Stimulated activated effector memory CD8-positive, alpha-beta T cell treated with anti-CD3 and anti-CD28 coated beads, Interleukin-12 subunit alpha, Interleukin-12 subunit beta, amount 100 ng/mL, for 72 hours (primary cell): Measurements from ENCODE around the gene MMP13.
"Not testable (repeated sequence)": the region's sequence is repeated elsewhere in the genome, so short reads cannot be mapped to it uniquely, and the experiment has no call there.

Experiments used
- ATAC-seq: fragments of 150-1000 bp; cut with Tn5 transposase; 2 replicates; pipeline ENCODE4 v1.10.0; 2021
- DNase-seq, 2 donors: peaks; one replicate each; pipeline ENCODE4 v3.0.0; 2021 to 2022; ENCODE audit warnings: low spot score in 2 of 2
- H3K27ac Mint-ChIP-seq: one replicate; pipeline ENCODE4 v1.8.0; 2022; ENCODE audit warnings: mild to moderate bottlenecking, mixed read lengths
- H3K36me3 Mint-ChIP-seq: one replicate; pipeline ENCODE4 v1.8.0; 2022; ENCODE audit warnings: mild to moderate bottlenecking, mixed read lengths
- H3K4me1 Mint-ChIP-seq: one replicate; pipeline ENCODE4 v1.8.0; 2022; ENCODE audit warnings: mixed read lengths
- H3K4me3 Mint-ChIP-seq: one replicate; pipeline ENCODE4 v1.8.0; 2022; ENCODE audit warnings: mild to moderate bottlenecking, mixed read lengths
- H3K9me3 Mint-ChIP-seq: one replicate; pipeline ENCODE4 v1.8.0; 2022; ENCODE audit warnings: mixed read lengths

Gene MMP13

DNA sequence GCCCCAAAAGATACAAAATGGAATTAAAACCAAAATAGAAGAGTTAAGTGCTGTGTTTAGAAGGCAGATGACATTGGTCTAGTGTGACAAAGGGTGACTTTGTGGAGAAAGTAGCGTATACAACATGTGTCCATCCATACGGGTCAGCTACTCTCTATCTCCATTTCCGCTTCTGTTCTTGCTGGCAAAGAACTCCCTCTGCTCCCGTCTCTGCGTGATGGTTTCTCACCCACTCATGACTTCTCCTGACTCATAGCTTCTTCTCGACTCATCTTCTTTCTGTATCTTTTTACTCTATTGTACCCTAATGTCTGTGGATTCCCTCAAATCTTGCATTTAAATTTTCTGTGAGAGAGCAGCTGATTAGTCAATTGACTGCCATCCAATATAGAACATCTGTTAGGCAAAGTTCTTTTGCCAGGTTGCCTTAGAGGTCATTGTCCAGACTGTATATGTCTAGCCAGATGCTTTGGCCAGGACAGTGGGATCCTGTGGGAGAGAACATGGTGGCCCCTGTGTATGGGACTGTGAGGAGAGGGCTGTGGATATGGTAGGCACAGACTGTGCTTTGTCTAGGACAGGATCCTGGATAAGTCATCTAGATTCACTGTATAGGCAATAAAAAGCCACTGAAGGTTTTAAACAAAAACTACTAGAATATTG, 28.4 kb downstream of the MMP13 start:
- Mint-ChIP-seq H3K9me3 (no peaks in the 10 kb centered on the region), H3K27ac (no peak overlapping the region), H3K4me3 (no peak overlapping the region), H3K4me1 (no peaks in the 10 kb centered on the region), H3K36me3 (no peaks in the 10 kb centered on the region)
- ATAC-seq = no peak
- DNase-seq = no peak

DNA sequence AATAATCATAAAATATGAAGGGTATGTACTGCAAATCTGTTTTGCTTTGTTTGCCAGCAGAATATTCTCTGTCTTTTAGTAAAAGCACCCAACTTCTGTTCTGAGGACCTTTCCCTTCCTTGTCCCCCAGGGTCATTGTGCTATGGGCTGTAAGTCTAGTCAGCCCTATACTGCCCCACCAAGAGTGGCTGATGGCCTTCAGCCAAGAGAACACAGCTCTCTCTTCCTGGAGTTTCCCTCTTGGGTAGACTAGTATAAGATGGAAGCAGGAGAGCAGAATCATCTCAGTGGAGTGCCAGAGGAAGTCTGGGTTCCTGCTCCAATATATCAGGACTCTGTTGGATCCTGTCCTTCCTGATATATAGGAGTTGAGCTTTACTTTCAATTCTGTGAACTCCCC, 29.0 kb downstream of the MMP13 start:
- H3K9me3 Mint-ChIP-seq = no peaks in the 10 kb centered on the region
- DNase-seq (no peak), ATAC-seq (no peak)
- no peak overlapping the region for H3K4me3 Mint-ChIP-seq
- no peaks in the 10 kb centered on the region for H3K36me3 Mint-ChIP-seq
- no peaks in the 10 kb centered on the region for H3K4me1 Mint-ChIP-seq
- H3K27ac Mint-ChIP-seq = no peak overlapping the region

DNA sequence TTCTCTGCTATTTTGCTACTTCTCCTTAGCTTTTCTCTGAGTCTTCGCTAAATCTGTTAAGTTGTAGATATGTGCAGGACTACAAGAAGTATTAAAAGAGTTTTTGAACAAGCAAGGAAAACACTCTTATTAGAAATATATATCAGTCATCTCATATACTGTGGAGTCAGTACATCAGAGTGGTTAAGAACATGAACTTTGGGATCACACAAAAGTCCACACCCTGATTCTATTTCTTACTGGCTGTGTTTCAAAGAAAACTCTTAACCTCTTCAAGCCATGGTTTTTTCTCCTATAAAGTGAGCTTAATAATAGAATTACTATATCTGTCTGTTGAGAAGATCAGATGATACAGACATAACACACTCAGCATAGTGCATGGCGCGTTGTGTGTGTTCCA, 29.5 kb downstream of the MMP13 start:
- H3K4me3 Mint-ChIP-seq = no peak overlapping the region
- ATAC-seq (no peak), DNase-seq (no peak)
- no peaks in the 10 kb centered on the region for H3K9me3 Mint-ChIP-seq
- H3K4me1 Mint-ChIP-seq = no peaks in the 10 kb centered on the region
- H3K36me3 Mint-ChIP-seq = no peaks in the 10 kb centered on the region
- H3K27ac Mint-ChIP-seq = no peak overlapping the region

GRCh38 chr11:102924851-102925380, 30.6 kb downstream of the MMP13 start:
- H3K9me3 Mint-ChIP-seq = no peaks in the 10 kb centered on the region
- DNase-seq (no peak), ATAC-seq (no peak)
- peaks cover 5% of the 10 kb centered on the region for H3K4me1 Mint-ChIP-seq
- no peaks in the 10 kb centered on the region for H3K36me3 Mint-ChIP-seq
- no peak overlapping the region for H3K27ac Mint-ChIP-seq
- no peak overlapping the region for H3K4me3 Mint-ChIP-seq

- Mint-ChIP-seq H3K4me1 (peaks cover 5% of the 10 kb centered on the region), H3K36me3 (no peaks in the 10 kb centered on the region), H3K27ac (no peak overlapping the region), H3K9me3 (no peaks in the 10 kb centered on the region), H3K4me3 (no peak overlapping the region)
- DNase-seq = no peak
- no peak for ATAC-seq
These were observed 33.8 kb downstream of the MMP13 start for GRCh38 chr11:102921587-102922220.

- no peak for DNase-seq
- no peak overlapping the region for H3K4me3 Mint-ChIP-seq
- peak; percentile 40 for ATAC-seq
- no peaks in the 10 kb centered on the region for H3K36me3 Mint-ChIP-seq
- H3K27ac Mint-ChIP-seq = no peak overlapping the region
- H3K9me3 Mint-ChIP-seq = no peaks in the 10 kb centered on the region
- peaks cover 5% of the 10 kb centered on the region for H3K4me1 Mint-ChIP-seq
These were observed 35.3 kb downstream of the MMP13 start for GRCh38 chr11:102920118-102920684.

GRCh38 chr11:102915044-102915375, 40.5 kb downstream of the MMP13 start:
- ATAC-seq (no peak), DNase-seq (no peak)
- no peaks in the 10 kb centered on the region for H3K36me3 Mint-ChIP-seq
- H3K4me3 Mint-ChIP-seq = no peak overlapping the region
- peaks cover under 1% of the 10 kb centered on the region for H3K4me1 Mint-ChIP-seq
- H3K9me3 Mint-ChIP-seq = no peaks in the 10 kb centered on the region
- no peak overlapping the region for H3K27ac Mint-ChIP-seq

DNA sequence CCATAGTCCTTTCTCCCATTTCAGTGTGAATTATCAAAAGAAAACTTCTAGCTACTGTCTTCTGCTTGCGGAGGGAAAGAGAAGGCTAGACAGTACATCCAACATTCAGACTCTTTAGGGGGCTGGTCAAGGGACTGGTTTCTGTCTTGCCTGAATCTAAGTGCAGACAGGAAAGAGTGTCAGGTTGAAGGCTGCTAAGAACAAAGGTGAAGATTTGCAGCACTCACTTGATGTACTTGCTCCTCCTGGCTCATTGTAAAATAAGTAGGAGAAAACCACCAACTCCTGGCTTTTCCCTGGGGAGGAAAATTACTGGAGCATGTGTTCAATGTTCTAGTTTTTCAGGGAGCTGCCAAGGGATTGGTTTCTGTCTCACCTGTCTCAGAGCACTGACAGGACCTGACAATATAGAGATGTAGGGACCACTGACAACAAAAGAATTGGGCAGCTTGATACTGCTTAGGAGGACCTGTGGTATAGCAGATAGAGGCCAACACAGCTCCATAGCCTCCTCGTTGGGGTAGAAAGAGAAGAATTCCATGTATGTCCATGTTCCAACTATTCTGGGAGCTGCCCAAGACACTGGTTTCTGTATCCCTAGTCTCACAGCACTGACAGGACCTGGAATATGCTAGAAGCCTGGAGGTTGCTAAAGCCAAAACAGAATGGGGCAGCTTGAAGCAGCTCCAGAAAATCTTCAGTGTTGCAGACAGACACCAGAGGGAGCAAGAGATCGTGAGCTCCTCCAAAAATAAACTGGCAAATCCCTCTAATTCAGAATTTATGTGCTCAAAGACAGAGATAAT, 41.1 kb downstream of the MMP13 start:
- ATAC-seq = peak; percentile 49
- Mint-ChIP-seq H3K27ac (no peak overlapping the region), H3K36me3 (no peaks in the 10 kb centered on the region), H3K9me3 (peaks cover under 1% of the 10 kb centered on the region), H3K4me3 (no peak overlapping the region), H3K4me1 (no peaks in the 10 kb centered on the region)
- no peak for DNase-seq

- Mint-ChIP-seq H3K4me3 (no peak overlapping the region), H3K36me3 (no peaks in the 10 kb centered on the region)
- no peak for ATAC-seq
These were observed 43.1 kb downstream of the MMP13 start for GRCh38 chr11:102912482-102912830.

DNA sequence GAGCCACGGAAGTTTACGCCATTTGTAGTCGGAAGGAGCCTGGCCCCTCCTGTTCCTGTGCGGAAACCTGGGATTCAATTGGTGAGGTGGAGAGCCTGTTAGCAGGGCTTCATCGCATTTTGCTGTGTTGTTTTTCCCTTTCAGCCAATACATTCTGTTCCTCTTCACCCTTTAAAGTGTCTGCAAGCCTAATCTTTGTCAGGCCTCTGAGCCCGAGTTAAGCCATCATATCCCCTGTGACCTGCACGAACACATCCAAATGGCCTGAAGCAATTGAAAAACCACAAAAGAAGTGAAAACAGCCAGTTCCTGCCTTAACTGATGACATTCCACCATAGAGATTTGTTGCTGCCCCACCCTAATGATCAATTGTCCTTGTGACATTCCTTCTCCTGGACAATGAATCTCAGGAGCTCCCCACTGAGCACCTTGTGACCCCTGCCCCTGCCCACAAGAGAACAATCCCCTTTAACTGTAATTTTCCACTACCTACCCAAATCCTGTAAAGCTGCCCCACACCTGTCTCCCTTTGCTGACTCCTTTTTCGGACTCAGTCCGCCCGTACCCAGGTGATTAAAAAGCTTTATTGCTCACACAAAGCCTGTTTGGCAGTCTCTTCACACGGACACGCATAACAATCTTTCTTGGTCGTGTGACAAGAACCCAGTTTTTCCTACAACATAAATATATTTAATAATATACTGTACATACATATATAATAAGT, 43.6 kb downstream of the MMP13 start:
- ATAC-seq = no peak
- no peaks in the 10 kb centered on the region for H3K36me3 Mint-ChIP-seq
- no peak overlapping the region for H3K4me3 Mint-ChIP-seq
- no peak for DNase-seq
- peaks cover 9% of the 10 kb centered on the region for H3K9me3 Mint-ChIP-seq
- H3K4me1 Mint-ChIP-seq = no peaks in the 10 kb centered on the region
- H3K27ac Mint-ChIP-seq = no peak overlapping the region

More at GRCh38 chr11:102912482-102912830, 43.1 kb downstream of the MMP13 start:
- DNase-seq = no peak
- Mint-ChIP-seq H3K9me3 (peaks cover 9% of the 10 kb centered on the region), H3K4me1 (no peaks in the 10 kb centered on the region), H3K27ac (no peak overlapping the region)

DNA sequence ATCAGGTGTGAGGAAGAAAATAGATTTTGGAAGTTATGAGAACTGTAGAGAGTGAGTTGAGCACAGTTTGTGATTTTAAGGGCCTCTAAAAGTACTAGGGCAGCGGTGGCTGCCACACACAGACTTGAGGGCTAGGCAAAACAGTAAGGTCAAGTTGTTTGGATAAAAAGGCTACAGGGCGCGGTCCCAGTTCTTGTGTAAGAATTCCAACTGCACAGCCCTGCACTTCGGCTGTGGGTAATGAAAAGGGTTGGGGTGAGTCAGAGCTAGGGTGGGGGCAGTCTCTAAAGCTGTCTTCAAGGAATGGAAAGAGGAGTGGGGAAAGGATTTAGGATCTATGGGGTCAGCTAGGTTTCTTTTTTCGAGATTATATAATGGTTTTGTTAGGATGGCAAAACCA, 49.7 kb downstream of the MMP13 start:
- H3K36me3 Mint-ChIP-seq, H3K27ac Mint-ChIP-seq, H3K4me3 Mint-ChIP-seq, DNase-seq, H3K9me3 Mint-ChIP-seq, H3K4me1 Mint-ChIP-seq, ATAC-seq: not testable (repeated sequence)

- H3K9me3 Mint-ChIP-seq, ATAC-seq, H3K27ac Mint-ChIP-seq, H3K4me1 Mint-ChIP-seq, H3K4me3 Mint-ChIP-seq, DNase-seq, H3K36me3 Mint-ChIP-seq: not testable (repeated sequence)
These were observed 51.6 kb downstream of the MMP13 start for GRCh38 chr11:102903895-102904294.

- Mint-ChIP-seq H3K9me3 (no peaks in the 10 kb centered on the region), H3K4me1 (no peaks in the 10 kb centered on the region), H3K27ac (no peak overlapping the region), H3K36me3 (no peaks in the 10 kb centered on the region), H3K4me3 (no peak overlapping the region)
- DNase-seq (no peak), ATAC-seq (no peak)
These were observed 55.2 kb downstream of the MMP13 start for GRCh38 chr11:102900346-102900745.
